Measurements from ENCODE around the gene SELENBP1. TPM values are rescaled to one million over a fixed set of nuclear protein-coding genes. Genes with fewer than 3 reads are reported as not detected.
"Not testable (repeated sequence)": the region's sequence is repeated elsewhere in the genome, so short reads cannot be mapped to it uniquely, and the experiment has no call there.

Gene SELENBP1
- total and polyA plus RNA-seq, 2 of the 13 experiments (the other 11 are each of a cell fraction or from before 2014, with no cell fraction given): 27.8 to 29.0 TPM

DNA sequence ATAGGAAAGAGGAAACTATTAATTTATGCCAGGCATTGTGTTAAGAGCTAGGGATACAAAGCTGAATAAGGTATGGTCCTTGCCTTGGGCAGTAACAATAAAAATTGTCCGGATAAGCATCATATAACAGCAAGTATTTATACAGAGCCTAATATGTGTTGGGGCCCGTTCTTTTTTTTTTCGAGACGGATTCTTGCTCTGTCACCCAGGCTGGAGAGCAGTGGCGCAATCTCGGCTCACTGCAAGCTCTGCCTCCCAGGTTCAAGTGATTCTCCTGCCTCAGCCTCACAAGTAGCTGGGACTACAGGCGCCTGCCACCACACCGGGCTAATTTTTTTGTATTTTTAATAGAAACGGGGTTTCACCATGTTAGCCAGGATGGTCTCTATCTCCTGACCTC lies 22.2 kb downstream of the SELENBP1 start:
- H3K4me3 ChIP-seq (replicated peaks in 1 of 3; ENCODE audit: insufficient read depth in 1 of 3, low read depth in 2 of 3, low read length in 3 of 3); BruUV-seq (replicated peaks); H3K27me3 ChIP-seq (ENCODE audit: control insufficient read depth in 1 of 2, insufficient read depth in 2 of 2, low read length in 2 of 2); FAIRE-seq; H3K9me3 ChIP-seq (ENCODE audit: low read length); H3K79me2 ChIP-seq (ENCODE audit: insufficient read depth, low read length); DNase-seq (ENCODE audit: low spot score); intact Hi-C loops (cut with micrococcal nuclease; ENCODE audit: unreplicated experiment); in situ Hi-C loops (cut with HindIII; ENCODE audit: extremely low pct_ligation_motif_present, low pct_unique_long_range_greater_than_20kb); H3K4me2 ChIP-seq (ENCODE audit: low read depth, low read length); H3K36me3 ChIP-seq (replicated peaks in 1 of 2; ENCODE audit: control insufficient read depth in 1 of 2, insufficient read depth in 2 of 2, low read length in 2 of 2); H3K27ac ChIP-seq (ENCODE audit: extremely low read length, insufficient read depth, low read length); ATAC-seq; H4K20me1 ChIP-seq (ENCODE audit: insufficient read depth, low read length); CTCF ChIA-PET (ENCODE audit: low intra/inter-chr PET ratio, low total read pairs); H3K9ac ChIP-seq (ENCODE audit: insufficient read depth, low read depth, low read length); H2AFZ ChIP-seq (ENCODE audit: low read length): not testable (repeated sequence)
- WGBS (ENCODE audit: low lambda C conversion rate): 36% methylated on average over 9 of the region's 9 CpGs
- peak; percentile 96 for TF ChIP-seq ZNF441 (CRISPR knock-in tag; IDR thresholded peaks at IDR 0.05; ENCODE audit: borderline replicate concordance)
- peaks cover 19% of the 10 kb centered on the region for H3K4me1 ChIP-seq (ENCODE audit: insufficient read depth, low read length)
- POLR2A ChIA-PET: interaction anchor here (0.7 to 2.1 kb wide), 2 partner anchors 22 to 24 kb away, joined by 3 to 11 read pairs; partner anchors contain the start of gene SELENBP1

- 19% methylated on average over 12 of the region's 12 CpGs for WGBS (ENCODE audit: low lambda C conversion rate)
- in situ Hi-C loops (cut with HindIII; ENCODE audit: extremely low pct_ligation_motif_present, low pct_unique_long_range_greater_than_20kb): no loop called here
- no peak for TF ChIP-seq ZNF557 (CRISPR knock-in tag; IDR thresholded peaks at IDR 0.05)
- TF ChIP-seq ZNF547 (CRISPR knock-in tag; IDR thresholded peaks at IDR 0.05): no peak
- TF ChIP-seq, protein P1, sequence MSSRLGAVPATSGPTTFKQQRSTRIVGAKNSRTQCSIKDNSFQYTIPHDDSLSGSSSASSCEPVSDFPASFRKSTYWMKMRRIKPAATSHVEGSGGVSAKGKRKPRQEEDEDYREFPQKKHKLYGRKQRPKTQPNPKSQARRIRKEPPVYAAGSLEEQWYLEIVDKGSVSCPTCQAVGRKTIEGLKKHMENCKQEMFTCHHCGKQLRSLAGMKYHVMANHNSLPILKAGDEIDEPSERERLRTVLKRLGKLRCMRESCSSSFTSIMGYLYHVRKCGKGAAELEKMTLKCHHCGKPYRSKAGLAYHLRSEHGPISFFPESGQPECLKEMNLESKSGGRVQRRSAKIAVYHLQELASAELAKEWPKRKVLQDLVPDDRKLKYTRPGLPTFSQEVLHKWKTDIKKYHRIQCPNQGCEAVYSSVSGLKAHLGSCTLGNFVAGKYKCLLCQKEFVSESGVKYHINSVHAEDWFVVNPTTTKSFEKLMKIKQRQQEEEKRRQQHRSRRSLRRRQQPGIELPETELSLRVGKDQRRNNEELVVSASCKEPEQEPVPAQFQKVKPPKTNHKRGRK (CRISPR knock-in tag; IDR thresholded peaks at IDR 0.05): 0 out of 2 replicates have a peak, but pooled peaks have one; percentile 64
- no peak for TF ChIP-seq ZNF781 (CRISPR knock-in tag; IDR thresholded peaks at IDR 0.05; ENCODE audit: borderline replicate concordance, not compliant biosample characterization)
- TF ChIP-seq ZSCAN21 (CRISPR knock-in tag; IDR thresholded peaks at IDR 0.05; ENCODE audit: borderline replicate concordance): no peak
- peak; percentile 99 for TF ChIP-seq ZFP91 (CRISPR knock-in tag; IDR thresholded peaks at IDR 0.05; ENCODE audit: borderline replicate concordance)
- no peak for TF ChIP-seq NR3C1 (CRISPR knock-in tag; IDR thresholded peaks at IDR 0.05)
- TF ChIP-seq ZNF770 (CRISPR knock-in tag; IDR thresholded peaks at IDR 0.05): no peak
- peak; percentile 96 for TF ChIP-seq ZNF317 (CRISPR knock-in tag; IDR thresholded peaks at IDR 0.05)
Observed at GRCh38 chr1:151347523-151348246, 24.8 kb downstream of the SELENBP1 start.

More at GRCh38 chr1:151347523-151348246, 24.8 kb downstream of the SELENBP1 start:
- intact Hi-C loops (cut with micrococcal nuclease; ENCODE audit: unreplicated experiment): loop anchor here (2.0 to 5.0 kb wide), 2 partner anchors 25 to 150 kb away; partner anchors contain the start of genes PIP5K1A and SELENBP1
- ChIA-PET POLR2A (interaction anchor here (0.8 to 1.5 kb wide), 4 partner anchors 18 to 52 kb away, joined by 3 to 6 read pairs (median 6); partner anchors contain the start of genes PI4KB, PSMB4 and SELENBP1), CTCF (ENCODE audit: low intra/inter-chr PET ratio, low total read pairs) (no interaction called here)
- no peak; the same call in 2 of the 3 replicates for ATAC-seq
- peak overlapping the region; percentile 77 for H3K9ac ChIP-seq (ENCODE audit: insufficient read depth, low read depth, low read length)
- peaks cover 7 to 22% of the 10 kb centered on the region in 2 experiments; a peak in 3 of 5 replicates for H3K36me3 ChIP-seq (replicated peaks in 1 of 2; ENCODE audit: control insufficient read depth in 1 of 2, insufficient read depth in 2 of 2, low read length in 2 of 2)
- DNase-seq (ENCODE audit: low spot score): no peak
- no peak for FAIRE-seq
- peaks cover 19% of the 10 kb centered on the region for H3K4me1 ChIP-seq (ENCODE audit: insufficient read depth, low read length)
- H3K4me2 ChIP-seq (ENCODE audit: low read depth, low read length): peak overlapping the region; percentile 73
- H3K27ac ChIP-seq (ENCODE audit: extremely low read length, insufficient read depth, low read length): peak overlapping the region; percentile 87
- no peaks in the 10 kb centered on the region for H3K79me2 ChIP-seq (ENCODE audit: insufficient read depth, low read length)
- no TSS peak for BruUV-seq (replicated peaks)
- peak overlapping the region; percentile 32 to 72 (median 62) for H3K4me3 ChIP-seq (replicated peaks in 1 of 3; ENCODE audit: insufficient read depth in 1 of 3, low read depth in 2 of 3, low read length in 3 of 3)
- H2AFZ ChIP-seq (ENCODE audit: low read length): peak overlapping the region; percentile 61
- no peaks in the 10 kb centered on the region for H4K20me1 ChIP-seq (ENCODE audit: insufficient read depth, low read length)
- no peaks in the 10 kb centered on the region for H3K27me3 ChIP-seq (ENCODE audit: control insufficient read depth in 1 of 2, insufficient read depth in 2 of 2, low read length in 2 of 2)
- H3K9me3 ChIP-seq (ENCODE audit: low read length): peaks cover 7% of the 10 kb centered on the region
